Ovary (tissue), 9 donors: ENCODE data around the gene OVAAL. TPM values are rescaled to one million over a fixed set of nuclear protein-coding genes. Genes with fewer than 3 reads are reported as not detected.

ENCODE experiments used
- DNase-seq, 5 donors: peaks; one replicate each; pipeline ENCODE4 v3.0.0-alpha.2; 2019 to 2020
- H3K27ac ChIP-seq, 2 donors: fragments of 200-600 bp; one replicate each; pipeline versions ENCODE4 v1.5.1 to v1.8.0; 2019 to 2022
- H3K27me3 ChIP-seq: fragments of 200-600 bp; one replicate; pipeline ENCODE4 v1.8.0; 2022
- H3K36me3 ChIP-seq: fragments of 200-600 bp; sonication (generic); one replicate; pipeline ENCODE4 v1.5.1; 2019
- H3K4me1 ChIP-seq: one replicate; pipeline ENCODE4 v1.8.1; 2013; ENCODE audit warnings: mild to moderate bottlenecking, moderate library complexity; ENCODE audit not compliant: insufficient read depth
- H3K4me3 ChIP-seq: fragments of 200-600 bp; sonication (generic); one replicate; pipeline ENCODE4 v1.5.1; 2017
- H3K9me3 ChIP-seq, 2 donors: fragments of 200-600 bp in 1 of 2; sonication (generic) in 1 of 2; one replicate each; pipeline versions ENCODE4 v1.5.1 to v1.8.1; 2013 to 2019; ENCODE audit warnings: mild to moderate bottlenecking in 1 of 2, moderate library complexity in 1 of 2
- EP300 ChIP-seq: sonication (generic); formaldehyde crosslinking; IDR thresholded peaks from one replicate; pipeline ENCODE4 v1.6.1; 2017; ENCODE audit warnings: antibody characterized with exemption
- POLR2A ChIP-seq: fragments of 450-650 bp; IDR thresholded peaks from one replicate; pipeline ENCODE4 v1.6.1; 2017; ENCODE audit warnings: antibody characterized with exemption, mild to moderate bottlenecking, moderate library complexity
- WGBS, 3 donors: extraction: QIAGEN DNeasy Blood & Tissue Kit in 1 of 3; methylation state at CpG; one replicate each; pipeline versions ENCODE4 v1.1.5 to v1.1.7; 2013 to 2017; 5-methylcytosine and 5-hydroxymethylcytosine counted together
- intact Hi-C, 4 donors: fragments of 100-400 bp; cut with DNase I; formaldehyde crosslinking; loops; one replicate each; pipeline versions ENCODE4 v1.11.0 to v1.15.1; 2022 to 2023
- polyA plus RNA-seq, 2 donors: library from polyadenylated mRNA; stranded (reverse); fragments of 200-250 nt in 1 of 2; fragments of 350-450 nt in 1 of 2; fragmentation: Illumina TruSeq in 1 of 2; extraction: RNeasy Lipid Tissue Mini Kit (QIAGEN cat#74804) in 1 of 2; gene quantifications; one replicate each; pipeline ENCODE4 v1.2.3, GENCODE V29; 2013 to 2014
- total RNA-seq, 7 donors: library from RNA; depleted of rRNA in 2 of 7; stranded (reverse); fragments of >200 nt in 2 of 7; fragmentation: NEBNext Ultra II Directional in 3 of 7; extraction: Animal tissue kit (Norgen Biotek cat#: 25700) in 3 of 7; gene quantifications; one replicate each; pipeline versions ENCODE4 v1.1.0 to v1.2.4, GENCODE V29; 2016 to 2023
- TF ChIP-seq, protein P1 (sequence below), 3 donors: fragments of 450-650 bp in 2 of 3; fragments of 200-600 bp in 1 of 3; IDR thresholded peaks; one replicate each; pipeline versions ENCODE4 v1.5.1 to v1.8.0; 2016 to 2022; ENCODE audit warnings: antibody characterized with exemption in 3 of 3, mild to moderate bottlenecking in 1 of 3
- donor health status: DM: no; HTN: no; CAD: no; lungs with moderate emphysema.
- donor health status: DM: no; HTN: no; CAD: no.
- donor health status: Bipolar disorder and iron deficiency.
- donor health status: DM: yes; HTN: yes; CAD: no.
- donor health status: DM: no; HTN: no; CAD: no.
- donor health status: DM: yes; HTN: yes; CAD: no.

The OVAAL gene
- total and polyA plus RNA-seq, 9 donors: not detected

DNA sequence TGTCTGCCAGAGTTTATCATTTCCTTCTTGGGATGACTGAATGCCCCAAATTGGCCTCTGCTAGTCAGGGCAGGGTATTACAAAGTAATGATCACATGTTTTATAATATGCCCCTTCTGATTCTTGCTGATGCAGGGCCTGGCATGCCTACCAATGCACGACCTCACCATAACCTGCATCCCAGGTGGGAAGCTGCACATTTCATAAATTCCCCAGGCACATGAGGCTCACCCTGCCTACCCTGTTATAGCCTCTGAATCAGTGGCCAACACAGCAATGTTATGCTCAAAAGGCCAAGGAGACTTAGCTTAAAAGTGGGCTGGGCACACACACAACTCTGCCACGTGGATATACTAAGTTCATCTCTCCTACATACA is 45.1 kb downstream of the OVAAL start:
- 74 to 83% (median 78%) methylated on average over 2 of the region's 2 CpGs for WGBS, 3 donors
- Histone ChIP-seq H3K27me3 (no peaks in the 10 kb centered on the region), H3K4me1 (no peaks in the 10 kb centered on the region), H3K4me3 (no peak overlapping the region), H3K27ac (no peak overlapping the region), H3K9me3 (no peaks in the 10 kb centered on the region), H3K36me3 (no peaks in the 10 kb centered on the region)
- intact Hi-C loops: no loop called here
- DNase-seq: no peak
- TF ChIP-seq POLR2A (no peak), EP300 (no peak)
- TF ChIP-seq, protein P1, sequence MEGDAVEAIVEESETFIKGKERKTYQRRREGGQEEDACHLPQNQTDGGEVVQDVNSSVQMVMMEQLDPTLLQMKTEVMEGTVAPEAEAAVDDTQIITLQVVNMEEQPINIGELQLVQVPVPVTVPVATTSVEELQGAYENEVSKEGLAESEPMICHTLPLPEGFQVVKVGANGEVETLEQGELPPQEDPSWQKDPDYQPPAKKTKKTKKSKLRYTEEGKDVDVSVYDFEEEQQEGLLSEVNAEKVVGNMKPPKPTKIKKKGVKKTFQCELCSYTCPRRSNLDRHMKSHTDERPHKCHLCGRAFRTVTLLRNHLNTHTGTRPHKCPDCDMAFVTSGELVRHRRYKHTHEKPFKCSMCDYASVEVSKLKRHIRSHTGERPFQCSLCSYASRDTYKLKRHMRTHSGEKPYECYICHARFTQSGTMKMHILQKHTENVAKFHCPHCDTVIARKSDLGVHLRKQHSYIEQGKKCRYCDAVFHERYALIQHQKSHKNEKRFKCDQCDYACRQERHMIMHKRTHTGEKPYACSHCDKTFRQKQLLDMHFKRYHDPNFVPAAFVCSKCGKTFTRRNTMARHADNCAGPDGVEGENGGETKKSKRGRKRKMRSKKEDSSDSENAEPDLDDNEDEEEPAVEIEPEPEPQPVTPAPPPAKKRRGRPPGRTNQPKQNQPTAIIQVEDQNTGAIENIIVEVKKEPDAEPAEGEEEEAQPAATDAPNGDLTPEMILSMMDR (IDR thresholded peaks at IDR 0.05): no peak

GRCh38 chr1:180606155-180606554 is 47.4 kb downstream of the OVAAL start:
- no peak overlapping the region for H3K27ac ChIP-seq
- no peak overlapping the region for H3K4me3 ChIP-seq
- H3K27me3 ChIP-seq: no peaks in the 10 kb centered on the region
- H3K9me3 ChIP-seq: no peaks in the 10 kb centered on the region
- H3K36me3 ChIP-seq: no peaks in the 10 kb centered on the region
- 57 to 59% (median 58%) methylated on average over 2 of the region's 2 CpGs for WGBS, 3 donors
- intact Hi-C loops: no loop called here
- H3K4me1 ChIP-seq: no peaks in the 10 kb centered on the region
- TF ChIP-seq POLR2A: no peak
- TF ChIP-seq, protein P1 (IDR thresholded peaks at IDR 0.05): no peak
- TF ChIP-seq EP300: no peak
- no peak for DNase-seq

GRCh38 chr1:180609643-180610555 is 51.1 kb downstream of the OVAAL start:
- intact Hi-C loops: no loop called here

DNA sequence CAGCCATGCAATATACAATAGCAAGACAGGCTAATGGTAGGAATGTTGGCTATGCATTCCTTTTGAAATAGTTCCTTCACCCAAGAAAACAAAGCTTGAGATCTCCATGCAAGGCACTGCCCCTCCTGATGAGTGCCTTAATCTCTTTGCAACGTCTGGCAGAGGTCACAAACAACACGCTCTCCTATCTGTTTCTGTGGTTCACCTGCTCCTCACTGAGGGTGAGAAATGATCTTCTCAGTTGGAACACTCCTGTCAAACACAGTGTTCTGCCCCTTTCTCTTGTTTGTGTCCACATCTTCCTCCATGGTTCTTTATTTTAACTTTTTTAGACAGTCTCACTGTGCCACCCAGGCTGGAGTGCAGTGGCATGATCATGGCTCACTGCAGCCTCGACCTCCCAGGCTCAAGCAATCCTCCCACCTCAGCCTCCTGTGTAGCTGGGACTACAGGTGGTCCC is 51.8 kb downstream of the OVAAL start:
- no peak overlapping the region for H3K4me3 ChIP-seq
- H3K27ac ChIP-seq: no peak overlapping the region
- DNase-seq: no peak
- intact Hi-C loops: no loop called here
- H3K4me1 ChIP-seq: no peaks in the 10 kb centered on the region
- no peaks in the 10 kb centered on the region for H3K36me3 ChIP-seq
- no peaks in the 10 kb centered on the region for H3K27me3 ChIP-seq
- 74 to 83% (median 76%) methylated on average over 3 of the region's 3 CpGs for WGBS, 3 donors
- TF ChIP-seq, protein P1 (IDR thresholded peaks at IDR 0.05): no peak
- TF ChIP-seq POLR2A (no peak), EP300 (no peak)
- no peaks in the 10 kb centered on the region for H3K9me3 ChIP-seq

More at GRCh38 chr1:180609643-180610555, 51.1 kb downstream of the OVAAL start:
- Histone ChIP-seq H3K36me3 (no peaks in the 10 kb centered on the region), H3K9me3 (no peaks in the 10 kb centered on the region), H3K27me3 (no peaks in the 10 kb centered on the region), H3K4me1 (no peaks in the 10 kb centered on the region), H3K4me3 (no peak overlapping the region), H3K27ac (no peak overlapping the region)
- TF ChIP-seq, protein P1 (IDR thresholded peaks at IDR 0.05): no peak
- no peak for TF ChIP-seq EP300
- TF ChIP-seq POLR2A: no peak
- 69 to 80% (median 73%) methylated on average over 7 of the region's 7 CpGs for whole genome bisulfite sequencing, 3 donors
- no peak for DNase-seq
